Activated CD8-positive, alpha-beta memory T cell treated with anti-CD3 and anti-CD28 coated beads, Interleukin-2, amount 50 U/mL, for 24 hours (primary cell): ENCODE measurements around the gene CLCA1.
"Not testable (repeated sequence)": the region's sequence is repeated elsewhere in the genome, so short reads cannot be mapped to it uniquely, and the experiment has no call there.

Experiments used
- DNase-seq: peaks from one replicate; pipeline ENCODE4 v3.0.0-alpha.2; 2020; ENCODE audit errors: extremely low read depth

Gene CLCA1

GRCh38 chr1:86466109-86466844, 2.5 kb upstream of the CLCA1 start:
- DNase-seq: no peak

- DNase-seq: no peak
Measured at GRCh38 chr1:86466986-86467385, 1.7 kb upstream of the CLCA1 start.

GRCh38 chr1:86470859-86471258, 2.1 kb downstream of the CLCA1 start:
- no peak for DNase-seq

- no peak for DNase-seq
Measured at GRCh38 chr1:86471291-86471690, 2.6 kb downstream of the CLCA1 start.

- no peak for DNase-seq
Measured at GRCh38 chr1:86472152-86472551, 3.4 kb downstream of the CLCA1 start.

GRCh38 chr1:86472767-86473166, 4.0 kb downstream of the CLCA1 start:
- no peak for DNase-seq

- no peak for DNase-seq
Measured at GRCh38 chr1:86477256-86477655, 8.5 kb downstream of the CLCA1 start.

GRCh38 chr1:86477682-86478081, 9.0 kb downstream of the CLCA1 start:
- DNase-seq: no peak

- DNase-seq: no peak
Measured at GRCh38 chr1:86478416-86479156, 9.9 kb downstream of the CLCA1 start.

GRCh38 chr1:86481966-86482365, 13.2 kb downstream of the CLCA1 start:
- no peak for DNase-seq

- no peak for DNase-seq
Measured at GRCh38 chr1:86487131-86487810, 18.5 kb downstream of the CLCA1 start.

GRCh38 chr1:86487811-86488141, 19.0 kb downstream of the CLCA1 start:
- DNase-seq: no peak

- DNase-seq: no peak
Measured at GRCh38 chr1:86489242-86489878, 20.6 kb downstream of the CLCA1 start.

GRCh38 chr1:86491171-86491950, 22.6 kb downstream of the CLCA1 start:
- no peak for DNase-seq

- no peak for DNase-seq
Measured at GRCh38 chr1:86498281-86498680, 29.6 kb downstream of the CLCA1 start.

- no peak for DNase-seq
Measured at GRCh38 chr1:86499987-86500593, 31.4 kb downstream of the CLCA1 start.

- no peak for DNase-seq
Measured at GRCh38 chr1:86500714-86501113, 32.0 kb downstream of the CLCA1 start.

GRCh38 chr1:86502125-86502646, 33.5 kb downstream of the CLCA1 start:
- DNase-seq: not testable (repeated sequence)

- no peak for DNase-seq
Measured at GRCh38 chr1:86502721-86503405, 34.1 kb downstream of the CLCA1 start.

GRCh38 chr1:86503406-86504136, 34.8 kb downstream of the CLCA1 start:
- no peak for DNase-seq
